ENCODE measurements around the gene STIM2.

GRCh38 chr4:26842911-26843310, 17.7 kb upstream of the STIM2 start:
- TF ChIP-seq CTCF (IDR thresholded peaks at IDR 0.05; ENCODE audit: borderline replicate concordance, extremely low read depth, low read length, poor library complexity, severe bottlenecking) (no peak), EZH2 (IDR thresholded peaks at IDR 0.05; ENCODE audit: borderline replicate concordance, low read depth, low read length, severe bottlenecking) (no peak)

All from DND-41 (cell line).